Transverse colon (tissue), 4 donors: ENCODE measurements around the gene SYNE1. TPM values are rescaled to one million over a fixed set of nuclear protein-coding genes. Genes with fewer than 3 reads are reported as not detected.
"Not testable (repeated sequence)": the region's sequence is repeated elsewhere in the genome, so short reads cannot be mapped to it uniquely, and the experiment has no call there.

Experiments used
- DNase-seq: peaks from one replicate; pipeline ENCODE4 v3.0.0-alpha.2; 2019
- H3K27ac ChIP-seq, 4 donors: fragments of 200-600 bp; sonication (generic); 2 replicates each; pipeline ENCODE4 v1.5.1; 2016 to 2018; ENCODE audit warnings: inconsistent platforms in 4 of 4
- H3K27me3 ChIP-seq: fragments of 200-600 bp; sonication (generic); 2 replicates; pipeline ENCODE4 v1.5.1; 2017; ENCODE audit warnings: inconsistent platforms
- H3K36me3 ChIP-seq, 4 donors: fragments of 200-600 bp; sonication (generic); 2 replicates each; pipeline ENCODE4 v1.5.1; 2017 to 2019; ENCODE audit warnings: inconsistent platforms in 4 of 4
- H3K4me1 ChIP-seq, 4 donors: fragments of 200-600 bp; sonication (generic); 2 replicates each; pipeline ENCODE4 v1.5.1; 2017 to 2020; ENCODE audit warnings: inconsistent platforms in 4 of 4
- H3K4me3 ChIP-seq, 4 donors: fragments of 200-600 bp; sonication (generic); 1 replicate in 1 of 4; 2 replicates in 3 of 4; pipeline versions ENCODE4 v1.5.1 to v1.6.1; 2017 to 2019; ENCODE audit warnings: inconsistent platforms in 4 of 4
- H3K9me3 ChIP-seq, 2 donors: fragments of 200-600 bp; sonication (generic); 2 replicates each; pipeline ENCODE4 v1.5.1; 2017 to 2019; ENCODE audit warnings: inconsistent platforms in 2 of 2
- EP300 ChIP-seq: sonication (generic); formaldehyde crosslinking; IDR thresholded peaks from one replicate; pipeline ENCODE4 v1.6.1; 2017; ENCODE audit warnings: antibody characterized with exemption, low read depth
- POLR2A ChIP-seq: fragments of 450-650 bp; IDR thresholded peaks from one replicate; pipeline ENCODE4 v1.6.1; 2016; ENCODE audit warnings: antibody characterized with exemption, mild to moderate bottlenecking, moderate library complexity
- POLR2AphosphoS5 ChIP-seq, 3 donors: sonication (generic); formaldehyde crosslinking; IDR thresholded peaks; one replicate each; pipeline ENCODE4 v1.6.1; 2016; ENCODE audit warnings: antibody characterized with exemption in 3 of 3
- WGBS, 2 donors: methylation state at CpG; one replicate each; pipeline ENCODE4 v1.1.5; 2018; ENCODE audit warnings: low coverage in 1 of 2; 5-methylcytosine and 5-hydroxymethylcytosine counted together
- in situ Hi-C, 4 donors: fragments of 200-750 bp; cut with MboI; loops; one replicate each; pipeline versions ENCODE4 v1.15.0 to v1.15.1; 2017; ENCODE audit warnings: low sequenced_read_pairs in 3 of 4, low pct_ligation_motif_present in 1 of 4, low pct_unique_long_range_greater_than_20kb in 1 of 4
- intact Hi-C: fragments of 100-400 bp; cut with DNase I; formaldehyde crosslinking; loops from one replicate; pipeline ENCODE4 v1.15.1; 2023; ENCODE audit warnings: low total_unique reads
- total RNA-seq, 4 donors: library from RNA; depleted of rRNA; stranded (reverse); fragments of >200 nt; gene quantifications; one replicate each; pipeline ENCODE4 v1.1.0, GENCODE V29; 2016
- TF ChIP-seq, protein P1 (sequence below), 5 experiments: fragments of 200-600 bp in 3 of 5; fragments of 450-650 bp in 2 of 5; sonication (generic) in 3 of 5; IDR thresholded peaks; 1 replicate in 2 of 5; 2 replicates in 3 of 5; pipeline ENCODE4 v1.5.1; 2016 to 2017; ENCODE audit warnings: antibody characterized with exemption in 5 of 5, inconsistent platforms in 3 of 5, mild to moderate bottlenecking in 2 of 5, moderate library complexity in 1 of 5

SYNE1 gene
- total RNA-seq, 4 donors from 2014 or later, result 31.4 to 87.2 (median 59.7) TPM

DNA sequence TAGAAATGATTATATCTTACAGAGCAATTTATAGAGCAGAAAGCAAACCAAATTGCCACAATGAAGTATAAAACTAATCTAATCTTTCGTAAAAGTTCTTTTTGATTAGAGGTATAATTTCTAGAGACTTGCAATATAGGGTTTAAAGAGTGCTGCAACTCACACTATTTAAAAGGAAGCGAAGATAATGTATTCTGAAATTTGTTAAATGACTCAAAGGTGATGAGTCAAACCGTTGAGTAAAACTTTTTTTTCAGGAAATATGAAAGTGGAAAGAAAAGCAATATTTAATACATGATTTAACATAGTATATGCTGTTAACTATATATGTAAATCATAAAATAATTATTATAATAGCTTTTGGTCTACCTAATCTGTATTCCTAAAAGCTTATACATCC is 133.6 kb downstream of the SYNE1 start:
- DNase-seq, result no peak
- WGBS, 2 donors, result 62 to 66% methylated on average over 3 of the region's 3 CpGs
- Histone ChIP-seq H3K4me3 (no peak overlapping the region), H3K9me3 (no peaks in the 10 kb centered on the region), H3K27me3 (no peaks in the 10 kb centered on the region), H3K27ac (no peak overlapping the region), H3K36me3 (no peaks in the 10 kb centered on the region), H3K4me1 (no peaks in the 10 kb centered on the region)
- TF ChIP-seq EP300 (no peak), POLR2AphosphoS5 (IDR thresholded peaks at IDR 0.05) (no peak), POLR2A (no peak)
- TF ChIP-seq, protein P1, sequence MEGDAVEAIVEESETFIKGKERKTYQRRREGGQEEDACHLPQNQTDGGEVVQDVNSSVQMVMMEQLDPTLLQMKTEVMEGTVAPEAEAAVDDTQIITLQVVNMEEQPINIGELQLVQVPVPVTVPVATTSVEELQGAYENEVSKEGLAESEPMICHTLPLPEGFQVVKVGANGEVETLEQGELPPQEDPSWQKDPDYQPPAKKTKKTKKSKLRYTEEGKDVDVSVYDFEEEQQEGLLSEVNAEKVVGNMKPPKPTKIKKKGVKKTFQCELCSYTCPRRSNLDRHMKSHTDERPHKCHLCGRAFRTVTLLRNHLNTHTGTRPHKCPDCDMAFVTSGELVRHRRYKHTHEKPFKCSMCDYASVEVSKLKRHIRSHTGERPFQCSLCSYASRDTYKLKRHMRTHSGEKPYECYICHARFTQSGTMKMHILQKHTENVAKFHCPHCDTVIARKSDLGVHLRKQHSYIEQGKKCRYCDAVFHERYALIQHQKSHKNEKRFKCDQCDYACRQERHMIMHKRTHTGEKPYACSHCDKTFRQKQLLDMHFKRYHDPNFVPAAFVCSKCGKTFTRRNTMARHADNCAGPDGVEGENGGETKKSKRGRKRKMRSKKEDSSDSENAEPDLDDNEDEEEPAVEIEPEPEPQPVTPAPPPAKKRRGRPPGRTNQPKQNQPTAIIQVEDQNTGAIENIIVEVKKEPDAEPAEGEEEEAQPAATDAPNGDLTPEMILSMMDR (IDR thresholded peaks at IDR 0.05), result no peak
- in situ Hi-C loops, result no loop called here
- intact Hi-C loops, result no loop called here

DNA sequence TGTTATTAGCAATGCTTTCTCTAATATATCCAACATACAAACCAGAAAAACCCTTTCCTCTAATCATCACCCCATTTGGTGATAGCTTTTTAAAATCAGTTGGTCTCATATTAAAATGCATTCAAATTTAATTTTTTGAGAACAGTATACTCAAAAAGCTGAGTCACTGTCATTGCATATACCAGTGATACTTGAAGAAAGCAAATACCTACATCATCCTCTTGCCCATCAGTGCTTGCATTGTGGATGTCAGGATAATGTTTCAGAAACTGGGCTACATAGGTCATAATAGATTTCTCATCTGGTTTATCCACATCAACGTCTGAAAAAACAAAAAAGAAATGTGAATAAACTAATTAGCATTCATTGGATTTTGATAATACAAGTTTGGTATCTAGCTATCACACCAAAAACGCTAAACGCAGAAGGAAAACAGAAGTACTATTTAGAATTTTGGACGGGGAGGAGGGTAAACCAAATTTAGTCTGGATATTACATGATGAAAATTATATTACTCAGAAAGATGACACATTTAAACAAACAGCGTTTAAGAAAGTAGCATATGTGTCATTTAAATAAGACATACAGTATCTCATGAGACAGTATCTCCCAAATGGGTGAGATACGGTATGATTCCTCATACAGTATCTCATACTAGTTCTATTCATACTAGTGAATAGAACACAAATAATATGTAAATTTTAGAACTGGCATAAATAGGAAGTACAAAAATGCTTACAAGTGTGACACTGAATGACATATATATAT is 134.6 kb downstream of the SYNE1 start:
- WGBS, 2 donors, result 66 to 69% methylated on average over 6 of the region's 6 CpGs
- Histone ChIP-seq H3K9me3 (no peaks in the 10 kb centered on the region), H3K27me3 (no peaks in the 10 kb centered on the region), H3K27ac (no peak overlapping the region), H3K4me1 (no peaks in the 10 kb centered on the region), H3K36me3 (no peaks in the 10 kb centered on the region), H3K4me3 (no peak overlapping the region)
- no peak for DNase-seq
- TF ChIP-seq EP300, result no peak
- TF ChIP-seq, protein P1 (IDR thresholded peaks at IDR 0.05), result no peak
- no peak for TF ChIP-seq POLR2A
- TF ChIP-seq POLR2AphosphoS5 (IDR thresholded peaks at IDR 0.05), result no peak
- intact Hi-C loops, result no loop called here
- in situ Hi-C loops, result no loop called here

DNA sequence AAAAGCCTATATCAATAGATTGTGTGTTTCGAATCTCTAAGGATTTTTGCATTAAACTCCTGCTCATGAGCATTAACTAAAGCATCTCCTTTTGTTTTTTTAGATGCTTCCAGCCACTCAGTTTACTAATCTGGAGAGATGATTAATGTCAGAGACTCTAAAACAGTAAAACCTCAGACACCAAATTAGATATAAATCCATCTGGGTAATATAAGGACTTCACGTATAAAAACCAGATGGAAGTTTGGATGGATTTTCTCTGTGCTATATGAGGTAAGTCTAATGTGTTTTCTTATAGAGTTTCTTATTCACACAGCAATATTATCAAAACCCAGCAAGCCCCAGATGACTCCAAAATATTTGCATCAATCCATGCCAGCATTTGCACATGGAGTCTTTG is 137.2 kb downstream of the SYNE1 start:
- H3K4me3 ChIP-seq, result no peak overlapping the region
- in situ Hi-C loops (no loop called here), intact Hi-C loops (no loop called here)
- H3K27me3 ChIP-seq, result no peaks in the 10 kb centered on the region
- no peak overlapping the region for H3K27ac ChIP-seq
- H3K9me3 ChIP-seq, result no peaks in the 10 kb centered on the region
- DNase-seq, result no peak
- TF ChIP-seq POLR2A (no peak), EP300 (no peak)
- TF ChIP-seq, protein P1 (IDR thresholded peaks at IDR 0.05), result no peak
- H3K4me1 ChIP-seq, result no peaks in the 10 kb centered on the region
- H3K36me3 ChIP-seq, result no peaks in the 10 kb centered on the region
- 84 to 93% methylated on average over 2 of the region's 2 CpGs for WGBS, 2 donors

DNA sequence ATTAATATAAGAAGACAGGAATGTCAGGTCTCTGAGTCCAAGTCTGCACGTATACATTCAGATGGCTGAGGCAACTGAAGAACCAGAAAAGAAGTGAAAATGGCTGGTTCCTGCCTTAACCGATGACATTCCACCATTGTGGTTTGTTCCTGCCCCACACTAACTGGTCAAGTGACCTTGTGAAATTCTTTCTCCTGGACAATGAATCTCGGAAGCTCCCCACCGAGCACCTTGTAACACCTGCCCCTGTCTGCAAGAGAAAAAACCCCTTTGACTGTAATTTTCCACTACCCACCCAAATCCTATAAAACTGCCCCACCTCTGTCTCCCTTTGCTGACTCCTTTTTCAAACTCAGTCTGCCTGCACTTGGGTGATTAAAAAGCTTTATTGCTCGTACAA is 140.4 kb downstream of the SYNE1 start:
- H3K36me3 ChIP-seq, result no peaks in the 10 kb centered on the region
- no peak overlapping the region for H3K4me3 ChIP-seq
- DNase-seq, result no peak
- intact Hi-C loops (no loop called here), in situ Hi-C loops (no loop called here)
- no peaks in the 10 kb centered on the region for H3K4me1 ChIP-seq
- no peaks in the 10 kb centered on the region for H3K27me3 ChIP-seq
- 69 to 86% methylated on average over 3 to 5 of the region's 5 CpGs for WGBS, 2 donors
- H3K27ac ChIP-seq, result no peak overlapping the region
- H3K9me3 ChIP-seq, result no peaks in the 10 kb centered on the region
- TF ChIP-seq POLR2AphosphoS5 (IDR thresholded peaks at IDR 0.05) (no peak), EP300 (no peak)

DNA sequence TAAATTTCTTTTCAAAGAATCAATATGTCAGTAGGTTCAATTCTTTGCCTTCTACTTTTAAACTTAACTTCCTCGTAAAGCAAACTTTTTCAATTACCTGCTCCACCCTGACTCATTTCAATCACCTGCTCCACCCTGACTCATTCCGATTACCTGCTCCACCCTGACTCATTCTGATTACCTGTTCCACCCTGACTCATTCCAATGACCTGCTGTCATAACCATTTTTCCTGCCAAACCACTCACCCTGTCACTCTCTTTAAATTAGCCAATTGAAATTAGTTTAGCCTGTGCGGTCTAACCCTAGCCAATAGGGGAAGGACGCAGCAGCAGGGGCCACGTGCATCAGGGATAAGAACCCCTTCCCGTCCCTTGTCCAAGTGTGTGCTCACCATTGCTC is 141.7 kb downstream of the SYNE1 start:
- H3K4me1 ChIP-seq, in situ Hi-C loops, DNase-seq, intact Hi-C loops, H3K4me3 ChIP-seq, H3K9me3 ChIP-seq, H3K36me3 ChIP-seq, H3K27me3 ChIP-seq, H3K27ac ChIP-seq: not testable (repeated sequence)
- 76 to 88% methylated on average over 5 to 6 of the region's 6 CpGs for WGBS, 2 donors

DNA sequence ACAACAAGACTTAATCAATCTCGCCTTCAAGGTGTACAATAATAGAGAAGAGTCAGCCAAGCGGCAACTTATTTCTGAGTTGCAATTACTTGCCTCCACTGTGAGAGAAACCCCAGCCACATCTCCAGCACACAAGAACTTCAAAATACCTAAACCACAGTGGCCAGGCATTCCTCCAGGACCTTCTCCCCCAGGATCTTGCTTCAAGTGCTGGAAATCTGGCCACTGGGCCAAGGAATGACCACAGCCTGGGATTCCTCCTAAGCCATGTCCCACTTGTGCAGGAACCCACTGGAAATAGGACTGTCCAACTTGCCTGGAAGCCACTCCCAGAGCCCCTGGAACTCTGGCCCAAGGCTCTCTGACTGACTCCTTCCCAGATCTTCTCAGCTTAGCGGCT is 144.9 kb downstream of the SYNE1 start:
- intact Hi-C loops, H3K4me1 ChIP-seq: not testable (repeated sequence)
- WGBS, 2 donors, result 90 to 92% methylated on average over 2 to 3 of the region's 3 CpGs

DNA sequence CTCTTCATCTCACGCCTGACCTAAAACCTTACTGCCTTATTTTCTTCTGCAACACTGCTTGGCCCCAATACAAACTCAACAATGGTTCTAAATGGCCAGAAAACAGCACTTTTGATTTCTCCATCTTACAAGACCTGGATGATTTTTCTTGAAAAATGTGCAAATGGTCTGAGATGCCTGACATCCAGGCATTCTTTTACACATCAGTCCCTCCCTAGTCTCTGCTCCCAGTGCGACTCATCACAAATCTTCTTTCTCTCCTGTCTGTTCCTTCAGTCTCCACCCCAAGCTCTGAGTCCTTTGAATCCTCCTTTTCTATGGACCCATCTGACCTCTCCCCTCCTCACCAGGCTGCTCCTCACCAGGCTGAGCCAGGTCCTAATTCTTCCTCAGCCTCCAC is 145.7 kb downstream of the SYNE1 start:
- intact Hi-C loops, DNase-seq, in situ Hi-C loops, H3K36me3 ChIP-seq, H3K4me1 ChIP-seq, H3K4me3 ChIP-seq, H3K27ac ChIP-seq, H3K27me3 ChIP-seq, H3K9me3 ChIP-seq: not testable (repeated sequence)
- WGBS, 2 donors, result 76% methylated on average over 2 of the region's 2 CpGs

More for the DNA sequence above, 144.9 kb downstream of the SYNE1 start:
- H3K27ac ChIP-seq, H3K36me3 ChIP-seq, DNase-seq, in situ Hi-C loops, H3K4me3 ChIP-seq, H3K27me3 ChIP-seq, H3K9me3 ChIP-seq: not testable (repeated sequence)

DNA sequence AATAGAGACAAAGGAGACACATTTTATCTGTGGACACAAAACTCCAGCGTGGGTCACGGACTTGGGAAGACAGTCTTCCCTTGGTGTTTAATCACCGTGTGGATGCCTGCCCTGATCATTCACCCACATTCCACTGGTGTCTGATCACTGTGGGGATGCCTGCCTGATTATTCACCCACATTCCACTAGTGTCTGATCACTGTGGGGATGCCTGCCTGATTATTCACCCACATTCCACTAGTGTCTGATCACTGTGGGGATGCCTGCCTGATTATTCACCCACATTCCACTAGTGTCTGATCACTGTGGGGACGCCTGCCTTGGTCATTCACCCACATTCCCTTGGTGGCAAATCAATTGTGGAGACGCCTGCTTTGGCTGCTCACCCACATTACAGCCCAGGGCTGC is 146.2 kb downstream of the SYNE1 start:
- H3K27ac ChIP-seq, in situ Hi-C loops: not testable (repeated sequence)
- WGBS, 2 donors, result 63 to 83% methylated on average over 2 to 5 of the region's 5 CpGs

More for the DNA sequence above, 146.2 kb downstream of the SYNE1 start:
- H3K4me1 ChIP-seq, H3K4me3 ChIP-seq, H3K36me3 ChIP-seq, intact Hi-C loops, H3K9me3 ChIP-seq, H3K27me3 ChIP-seq, DNase-seq: not testable (repeated sequence)
